H9 (cell line): ENCODE data around the gene MAML3. TPM values are rescaled to one million over a fixed set of nuclear protein-coding genes. Genes with fewer than 3 reads are reported as not detected.

Source experiments
- DNase-seq: peaks from one replicate; pipeline ENCODE4 v3.0.0-alpha.2; 2017
- H2AFZ ChIP-seq: one replicate; pipeline ENCODE4 v1.6.1; 2013; ENCODE audit warnings: mild to moderate bottlenecking, low read length, control low read depth, moderate library complexity
- H2AK5ac ChIP-seq: 2 replicates; pipeline ENCODE4 v1.6.1; 2013; ENCODE audit warnings: low read length, control low read depth, mixed read lengths; ENCODE audit not compliant: insufficient read length
- H2BK120ac ChIP-seq: one replicate; pipeline ENCODE4 v1.6.1; 2013; ENCODE audit warnings: low read depth, mild to moderate bottlenecking, low read length, control low read depth, inconsistent platforms; ENCODE audit not compliant: poor library complexity, severe bottlenecking
- H2BK12ac ChIP-seq: 2 replicates; pipeline ENCODE4 v1.6.1; 2013; ENCODE audit warnings: low read length, control low read depth, mixed read lengths, low read depth; ENCODE audit not compliant: insufficient read length
- H2BK15ac ChIP-seq: 2 replicates; pipeline ENCODE4 v1.6.1; 2013; ENCODE audit warnings: low read depth, low read length, control low read depth
- H2BK20ac ChIP-seq: one replicate; pipeline ENCODE4 v1.6.1; 2013; ENCODE audit warnings: low read depth, mild to moderate bottlenecking, low read length, control low read depth, inconsistent platforms; ENCODE audit not compliant: poor library complexity, severe bottlenecking
- H2BK5ac ChIP-seq: 2 replicates; pipeline ENCODE4 v1.6.1; 2013; ENCODE audit warnings: low read length, control low read depth, mixed read lengths; ENCODE audit not compliant: insufficient read length
- H3K14ac ChIP-seq: 2 replicates; pipeline ENCODE4 v1.6.1; 2013; ENCODE audit warnings: low read length, control low read depth; ENCODE audit not compliant: insufficient read depth
- H3K18ac ChIP-seq: 2 replicates; pipeline ENCODE4 v1.6.1; 2013; ENCODE audit warnings: low read depth, mild to moderate bottlenecking, mixed read lengths, low read length, control low read depth; ENCODE audit not compliant: insufficient read length
- H3K23ac ChIP-seq: 2 replicates; pipeline ENCODE4 v1.6.1; 2013; ENCODE audit warnings: low read length, control low read depth, mixed read lengths, low read depth; ENCODE audit not compliant: insufficient read length
- H3K23me2 ChIP-seq: 2 replicates; pipeline ENCODE4 v1.6.1; 2013; ENCODE audit warnings: low read depth, mild to moderate bottlenecking, mixed read lengths, low read length, control low read depth; ENCODE audit not compliant: insufficient read length, poor library complexity, severe bottlenecking
- H3K27ac ChIP-seq: 2 replicates; pipeline ENCODE4 v1.5.1; 2013; ENCODE audit warnings: low read length, control low read depth, mixed read lengths, low read depth; ENCODE audit not compliant: insufficient read length
- H3K27me3 ChIP-seq: 2 replicates; pipeline ENCODE4 v1.6.1; 2013; ENCODE audit warnings: low read length, control low read depth, inconsistent platforms; ENCODE audit not compliant: insufficient read depth
- H3K4ac ChIP-seq: 2 replicates; pipeline ENCODE4 v1.6.1; 2013; ENCODE audit warnings: low read depth, mild to moderate bottlenecking, control low read depth, inconsistent platforms, low read length, moderate library complexity
- H3K4me1 ChIP-seq: 2 replicates; pipeline ENCODE4 v1.6.1; 2013; ENCODE audit warnings: low read length, control low read depth, inconsistent platforms; ENCODE audit not compliant: insufficient read depth
- H3K4me2 ChIP-seq: 2 replicates; pipeline ENCODE4 v1.6.1; 2013; ENCODE audit warnings: low read length, control low read depth, mixed read lengths; ENCODE audit not compliant: insufficient read length, insufficient read depth
- H3K56ac ChIP-seq: 2 replicates; pipeline ENCODE4 v1.6.1; 2013; ENCODE audit warnings: low read depth, mild to moderate bottlenecking, mixed read lengths, low read length, control low read depth; ENCODE audit not compliant: insufficient read length
- H3K79me1 ChIP-seq: 2 replicates; pipeline ENCODE4 v1.6.1; 2013; ENCODE audit warnings: low read depth, mild to moderate bottlenecking, moderate library complexity, low read length, control low read depth, inconsistent platforms; ENCODE audit not compliant: insufficient read depth, poor library complexity, severe bottlenecking
- H3K79me2 ChIP-seq: 2 replicates; pipeline ENCODE4 v1.6.1; 2013; ENCODE audit warnings: low read length, control low read depth, inconsistent platforms; ENCODE audit not compliant: insufficient read depth
- H3K9ac ChIP-seq: 2 replicates; pipeline ENCODE4 v1.6.1; 2013; ENCODE audit warnings: low read length, control low read depth, mixed read lengths; ENCODE audit not compliant: insufficient read length; ENCODE audit errors: extremely low read depth
- H3K9me3 ChIP-seq: one replicate; pipeline ENCODE4 v1.6.1; 2013; ENCODE audit warnings: low read depth, low read length, inconsistent platforms; ENCODE audit not compliant: control insufficient read depth
- H3T11ph ChIP-seq: one replicate; pipeline ENCODE4 v1.6.1; 2013; ENCODE audit warnings: mild to moderate bottlenecking, low read length, control low read depth, inconsistent platforms
- H4K20me1 ChIP-seq: one replicate; pipeline ENCODE4 v1.6.1; 2013; ENCODE audit not compliant: control insufficient read depth, insufficient read length, insufficient read depth
- H4K5ac ChIP-seq: 2 replicates; pipeline ENCODE4 v1.6.1; 2013; ENCODE audit warnings: low read depth, mild to moderate bottlenecking, mixed read lengths, low read length, control low read depth; ENCODE audit not compliant: insufficient read length
- H4K8ac ChIP-seq: replicated peaks from 2 replicates; pipeline ENCODE4 v1.6.1; 2013; ENCODE audit warnings: low read length, control low read depth, mixed read lengths, low read depth; ENCODE audit not compliant: insufficient read length
- H4K91ac ChIP-seq: 2 replicates; pipeline ENCODE4 v1.6.1; 2013; ENCODE audit warnings: low read depth, mild to moderate bottlenecking, moderate library complexity, mixed read lengths, low read length, control low read depth; ENCODE audit not compliant: insufficient read length
- H3K27ac Mint-ChIP-seq, 3 experiments: 2 replicates in 2 of 3; 3 replicates in 1 of 3; pipeline ENCODE4 v1.8.0; 2020 to 2021; ENCODE audit warnings: mixed read lengths in 3 of 3, mild to moderate bottlenecking in 1 of 3, moderate library complexity in 1 of 3
- H3K27me3 Mint-ChIP-seq: 2 replicates; pipeline ENCODE4 v1.8.0; 2021; ENCODE audit warnings: low read depth, mild to moderate bottlenecking, moderate library complexity, mixed read lengths
- H3K36me3 Mint-ChIP-seq, 3 experiments: 2 replicates in 2 of 3; 3 replicates in 1 of 3; pipeline ENCODE4 v1.8.0; 2020 to 2021; ENCODE audit warnings: low read depth in 3 of 3, mixed read lengths in 3 of 3; ENCODE audit not compliant: insufficient read depth in 1 of 3
- H3K4me1 Mint-ChIP-seq, 2 experiments: 2 replicates each; pipeline ENCODE4 v1.8.0; 2020; ENCODE audit warnings: mixed read lengths in 2 of 2
- H3K4me3 Mint-ChIP-seq, 2 experiments: 2 replicates in 1 of 2; 3 replicates in 1 of 2; pipeline ENCODE4 v1.8.0; 2020 to 2021; ENCODE audit warnings: mild to moderate bottlenecking in 2 of 2, mixed read lengths in 2 of 2, moderate library complexity in 1 of 2
- H3K9me3 Mint-ChIP-seq, 2 experiments: 2 replicates in 1 of 2; 3 replicates in 1 of 2; pipeline ENCODE4 v1.8.0; 2020; ENCODE audit warnings: mild to moderate bottlenecking in 2 of 2, mixed read lengths in 2 of 2, moderate library complexity in 1 of 2
- CTCF ChIP-seq: fragments of 200-600 bp; sonication (generic); conservative IDR thresholded peaks from 3 replicates; pipeline ENCODE4 v1.8.0; 2021; ENCODE audit warnings: antibody characterized with exemption, mild to moderate bottlenecking
- WGBS: extraction: QIAGEN DNeasy Blood & Tissue Kit; methylation state at CpG from one replicate; pipeline ENCODE4 v1.1.7; 2013; ENCODE audit warnings: missing lambda C conversion rate, low lambda C conversion rate, mixed read lengths; ENCODE audit not compliant: insufficient read length; ENCODE audit errors: extremely low coverage; 5-methylcytosine and 5-hydroxymethylcytosine counted together
- total RNA-seq: library from RNA; stranded (reverse); gene quantifications from 2 replicates; pipeline ENCODE4 v1.2.1, GENCODE V29; 2021

Gene MAML3
- total RNA-seq, 1 experiment from 2014 or later, result 3.9 TPM

- no peak overlapping the region for H3K4me3 Mint-ChIP-seq
- Histone ChIP-seq H2BK120ac (no peak overlapping the region), H3K14ac (no peak overlapping the region), H3K27ac (no peak overlapping the region), H3K27me3 (no peaks in the 10 kb centered on the region), H3K23ac (no peak overlapping the region), H2BK5ac (no peak overlapping the region), H4K5ac (no peak overlapping the region), H3K23me2 (no peaks in the 10 kb centered on the region), H2AK5ac (no peak overlapping the region), H3K4me2 (no peak overlapping the region), H3T11ph (no peak overlapping the region), H3K56ac (no peak overlapping the region), H3K4ac (no peak overlapping the region), H2BK12ac (no peak overlapping the region), H3K9ac (no peak overlapping the region), H4K91ac (no peak overlapping the region), H3K18ac (no peak overlapping the region), H3K4me1 (no peaks in the 10 kb centered on the region), H2AFZ (no peak overlapping the region), H3K79me1 (no peaks in the 10 kb centered on the region), H2BK15ac (no peak overlapping the region), H3K9me3 (no peaks in the 10 kb centered on the region), H3K79me2 (no peaks in the 10 kb centered on the region), H4K8ac (no peak overlapping the region), H4K20me1 (no peaks in the 10 kb centered on the region), H2BK20ac (no peak overlapping the region)
- no peaks in the 10 kb centered on the region for H3K36me3 Mint-ChIP-seq
- no peak for TF ChIP-seq CTCF
- WGBS, result no CpG with 5 or more reads among the region's 2 CpGs
- H3K9me3 Mint-ChIP-seq, result 0 out of 5 replicates have a peak, but pooled peaks cover 0 to 2% of the 10 kb centered on the region in 2 experiments
- no peak overlapping the region for H3K27ac Mint-ChIP-seq
- peaks cover 17 to 22% of the 10 kb centered on the region in 2 experiments for H3K4me1 Mint-ChIP-seq
- DNase-seq, result no peak
- H3K27me3 Mint-ChIP-seq, result no peaks in the 10 kb centered on the region
Measured at GRCh38 chr4:140068271-140068670, 85.7 kb downstream of the MAML3 start.
